Liver (tissue), 9 donors: ENCODE results near the gene SLX4. TPM values are rescaled to one million over a fixed set of nuclear protein-coding genes. Genes with fewer than 3 reads are reported as not detected.
"Not testable (repeated sequence)": the region's sequence is repeated elsewhere in the genome, so short reads cannot be mapped to it uniquely, and the experiment has no call there.

Experiments used
- DNase-seq: peaks from one replicate; pipeline ENCODE4 v3.0.0-alpha.2; 2017; ENCODE audit warnings: low spot score
- H3K27ac ChIP-seq, 2 donors: one replicate each; pipeline ENCODE4 v1.7.0; 2013; ENCODE audit warnings: inconsistent platforms in 2 of 2, low read length in 2 of 2, control low read depth in 1 of 2, low read depth in 1 of 2, mild to moderate bottlenecking in 1 of 2
- H3K27me3 ChIP-seq, 4 donors: one replicate each; pipeline versions ENCODE4 v1.6.1 to v1.7.0; 2013; ENCODE audit warnings: low read length in 3 of 4, inconsistent platforms in 1 of 4, mild to moderate bottlenecking in 1 of 4, moderate library complexity in 1 of 4; ENCODE audit not compliant: control insufficient read depth in 4 of 4, insufficient read depth in 4 of 4
- H3K36me3 ChIP-seq, 4 donors: one replicate each; pipeline versions ENCODE4 v1.6.1 to v1.7.0; 2013; ENCODE audit warnings: low read length in 3 of 4, mild to moderate bottlenecking in 3 of 4, low read depth in 1 of 4, moderate library complexity in 1 of 4; ENCODE audit not compliant: control insufficient read depth in 4 of 4, insufficient read depth in 3 of 4
- H3K4me1 ChIP-seq, 4 donors: one replicate each; pipeline versions ENCODE4 v1.6.1 to v1.7.0; 2013; ENCODE audit warnings: low read length in 3 of 4, mild to moderate bottlenecking in 3 of 4, moderate library complexity in 1 of 4; ENCODE audit not compliant: control insufficient read depth in 4 of 4, insufficient read depth in 4 of 4
- H3K4me3 ChIP-seq, 3 donors: one replicate each; pipeline versions ENCODE4 v1.6.1 to v1.7.0; 2013; ENCODE audit warnings: low read length in 3 of 3, control low read depth in 1 of 3, low read depth in 1 of 3, mild to moderate bottlenecking in 1 of 3
- H3K9ac ChIP-seq, 2 donors: one replicate each; pipeline ENCODE4 v1.7.0; 2013; ENCODE audit warnings: low read length in 2 of 2, mild to moderate bottlenecking in 2 of 2, moderate library complexity in 2 of 2, control low read depth in 1 of 2, low read depth in 1 of 2
- H3K9me3 ChIP-seq, 4 donors: one replicate each; pipeline versions ENCODE4 v1.6.1 to v1.7.0; 2013; ENCODE audit warnings: low read length in 3 of 4; ENCODE audit not compliant: control insufficient read depth in 4 of 4
- FOXA1 ChIP-seq: IDR thresholded peaks from 2 replicates; pipeline ENCODE4 v1.6.1; 2016; ENCODE audit warnings: antibody characterized with exemption
- FOXA2 ChIP-seq: IDR thresholded peaks from 2 replicates; pipeline ENCODE4 v1.6.1; 2016; ENCODE audit warnings: antibody characterized with exemption
- HNF4A ChIP-seq, 2 donors: conservative IDR thresholded peaks; 2 replicates each; pipeline ENCODE4 v1.6.1; 2016; ENCODE audit warnings: antibody characterized with exemption in 2 of 2, mild to moderate bottlenecking in 2 of 2
- NR2F2 ChIP-seq: IDR thresholded peaks from 2 replicates; pipeline ENCODE4 v1.6.1; 2016; ENCODE audit warnings: antibody characterized with exemption
- RAD21 ChIP-seq, 2 donors: IDR thresholded peaks; 2 replicates each; pipeline ENCODE4 v1.6.1; 2016; ENCODE audit warnings: antibody characterized with exemption in 2 of 2, mild to moderate bottlenecking in 2 of 2
- RXRA ChIP-seq, 2 donors: IDR thresholded peaks; 2 replicates each; pipeline ENCODE4 v1.6.1; 2017 to 2018; ENCODE audit warnings: antibody characterized with exemption in 2 of 2, mild to moderate bottlenecking in 1 of 2
- SP1 ChIP-seq: IDR thresholded peaks from 2 replicates; pipeline ENCODE4 v1.6.1; 2018; ENCODE audit warnings: antibody characterized with exemption, mild to moderate bottlenecking
- TAF1 ChIP-seq: conservative IDR thresholded peaks from 2 replicates; pipeline ENCODE4 v1.6.1; 2016; ENCODE audit warnings: antibody characterized with exemption, mild to moderate bottlenecking
- YY1 ChIP-seq: IDR thresholded peaks from 2 replicates; pipeline ENCODE4 v1.6.1; 2016; ENCODE audit warnings: antibody characterized with exemption, mild to moderate bottlenecking
- WGBS: extraction: QIAGEN DNeasy Blood & Tissue Kit; methylation state at CpG from one replicate; pipeline ENCODE4 v1.1.7; 2013; 5-methylcytosine and 5-hydroxymethylcytosine counted together
- polyA plus RNA-seq, 2 donors: library from polyadenylated mRNA; stranded (reverse) in 1 of 2; unstranded in 1 of 2; fragments of 200-250 nt in 1 of 2; fragments of >200 nt in 1 of 2; fragmentation: Nextera tagmentation in 1 of 2; extraction: Ambion mirVana in 1 of 2; gene quantifications; one replicate each; pipeline versions ENCODE4 v1.2.1 to v1.2.3, GENCODE V29; 2013 to 2015
- total RNA-seq, 2 donors: library from RNA; depleted of rRNA; stranded (reverse); fragments of >200 nt; gene quantifications; one replicate each; pipeline ENCODE4 v1.2.3, GENCODE V29; 2014
- TF ChIP-seq, protein P1 (sequence below): IDR thresholded peaks from 2 replicates; pipeline ENCODE4 v1.6.1; 2016; ENCODE audit warnings: antibody characterized with exemption
- TF ChIP-seq, protein P2 (sequence below): IDR thresholded peaks from 2 replicates; pipeline ENCODE4 v1.6.1; 2016; ENCODE audit warnings: antibody characterized with exemption
- TF ChIP-seq, protein P3 (sequence below): IDR thresholded peaks from 2 replicates; pipeline ENCODE4 v1.6.1; 2016; ENCODE audit warnings: antibody characterized with exemption
- TF ChIP-seq, protein P4 (sequence below): IDR thresholded peaks from 2 replicates; pipeline ENCODE4 v1.6.1; 2016; ENCODE audit warnings: antibody characterized with exemption, mild to moderate bottlenecking
- donor health status: healthy.
- donor health status: healthy.
- donor health status: healthy.
- donor health status: healthy.
- donor health status: healthy.

The SLX4 gene
- total and polyA plus RNA-seq, 4 donors: 0.32 to 4.9 (median 1.3) TPM

DNA sequence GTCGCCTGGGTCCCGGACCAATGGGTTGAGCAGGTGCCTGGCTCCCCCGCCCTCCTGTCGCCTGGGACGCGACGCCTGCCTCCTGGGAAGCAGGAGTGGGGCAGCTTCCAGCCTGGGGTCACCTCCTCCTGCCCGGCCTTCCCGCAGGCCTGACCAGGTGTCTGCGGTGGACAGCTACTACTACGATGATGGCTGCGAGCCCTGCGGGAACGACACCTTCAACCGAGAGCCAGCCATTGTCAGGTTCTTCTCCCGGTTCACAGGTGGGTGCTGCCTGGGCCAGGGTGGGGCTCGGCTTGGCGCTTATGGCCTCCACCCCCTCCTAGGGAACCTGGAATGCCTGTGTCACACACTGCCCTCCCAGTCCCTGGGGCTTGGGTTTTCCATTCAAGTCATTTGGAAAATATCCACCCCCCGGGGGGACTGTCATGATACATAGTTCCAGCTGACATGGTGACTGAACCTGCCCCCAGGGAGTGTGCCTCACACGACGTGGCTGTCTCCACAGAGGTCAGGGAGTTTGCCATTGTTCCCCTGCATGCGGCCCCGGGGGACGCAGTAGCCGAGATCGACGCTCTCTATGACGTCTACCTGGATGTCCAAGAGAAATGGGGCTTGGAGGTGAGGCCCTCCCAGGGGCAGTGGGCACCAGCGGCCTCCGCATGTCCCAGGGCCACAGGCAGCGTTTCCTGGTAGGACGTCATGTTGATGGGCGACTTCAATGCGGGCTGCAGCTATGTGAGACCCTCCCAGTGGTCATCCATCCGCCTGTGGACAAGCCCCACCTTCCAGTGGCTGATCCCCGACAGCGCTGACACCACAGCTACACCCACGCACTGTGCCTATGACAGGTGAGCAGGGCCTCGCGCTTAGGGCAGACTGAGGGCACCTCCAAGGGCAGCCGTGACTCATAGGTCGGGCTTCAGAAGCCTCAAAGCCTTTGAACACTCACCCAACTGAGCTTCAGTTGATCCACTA, 45.4 kb upstream of the SLX4 start:
- no peak overlapping the region for H3K4me3 ChIP-seq

DNA sequence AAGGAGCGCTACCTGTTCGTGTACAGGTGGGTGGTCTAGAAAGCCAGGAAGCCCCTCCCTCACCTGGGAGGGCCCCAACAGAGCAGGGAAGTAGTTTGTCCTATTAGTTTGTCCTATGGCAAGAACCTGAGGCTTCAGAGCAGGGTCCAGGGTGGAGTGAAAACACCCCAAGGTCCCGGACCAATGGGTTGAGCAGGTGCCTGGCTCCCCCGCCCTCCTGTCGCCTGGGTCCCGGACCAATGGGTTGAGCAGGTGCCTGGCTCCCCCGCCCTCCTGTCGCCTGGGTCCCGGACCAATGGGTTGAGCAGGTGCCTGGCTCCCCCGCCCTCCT, 44.7 kb upstream of the SLX4 start:
- H3K9ac ChIP-seq, DNase-seq: not testable (repeated sequence)
- WGBS: 90% methylated on average over 7 of the region's 10 CpGs

More for the DNA sequence above, 45.4 kb upstream of the SLX4 start:
- DNase-seq: no peak
- 95% methylated on average over 42 of the region's 42 CpGs for WGBS
- Histone ChIP-seq H3K27me3 (no peaks in the 10 kb centered on the region), H3K36me3 (peaks cover 17 to 60% (median 31%) of the 10 kb centered on the region in 4 donors), H3K4me1 (no peaks in the 10 kb centered on the region), H3K9ac (no peak overlapping the region), H3K9me3 (no peaks in the 10 kb centered on the region), H3K27ac (no peak overlapping the region)
- TF ChIP-seq FOXA1: no peak
- TF ChIP-seq, protein P1, sequence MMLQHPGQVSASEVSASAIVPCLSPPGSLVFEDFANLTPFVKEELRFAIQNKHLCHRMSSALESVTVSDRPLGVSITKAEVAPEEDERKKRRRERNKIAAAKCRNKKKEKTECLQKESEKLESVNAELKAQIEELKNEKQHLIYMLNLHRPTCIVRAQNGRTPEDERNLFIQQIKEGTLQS: no peak
- TF ChIP-seq TAF1: no peak
- no peak for TF ChIP-seq RXRA (IDR thresholded peaks at IDR 0.05)
- TF ChIP-seq, protein P2, sequence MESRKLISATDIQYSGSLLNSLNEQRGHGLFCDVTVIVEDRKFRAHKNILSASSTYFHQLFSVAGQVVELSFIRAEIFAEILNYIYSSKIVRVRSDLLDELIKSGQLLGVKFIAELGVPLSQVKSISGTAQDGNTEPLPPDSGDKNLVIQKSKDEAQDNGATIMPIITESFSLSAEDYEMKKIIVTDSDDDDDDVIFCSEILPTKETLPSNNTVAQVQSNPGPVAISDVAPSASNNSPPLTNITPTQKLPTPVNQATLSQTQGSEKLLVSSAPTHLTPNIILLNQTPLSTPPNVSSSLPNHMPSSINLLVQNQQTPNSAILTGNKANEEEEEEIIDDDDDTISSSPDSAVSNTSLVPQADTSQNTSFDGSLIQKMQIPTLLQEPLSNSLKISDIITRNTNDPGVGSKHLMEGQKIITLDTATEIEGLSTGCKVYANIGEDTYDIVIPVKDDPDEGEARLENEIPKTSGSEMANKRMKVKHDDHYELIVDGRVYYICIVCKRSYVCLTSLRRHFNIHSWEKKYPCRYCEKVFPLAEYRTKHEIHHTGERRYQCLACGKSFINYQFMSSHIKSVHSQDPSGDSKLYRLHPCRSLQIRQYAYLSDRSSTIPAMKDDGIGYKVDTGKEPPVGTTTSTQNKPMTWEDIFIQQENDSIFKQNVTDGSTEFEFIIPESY: no peak
- no peak for TF ChIP-seq FOXA2
- no peak for TF ChIP-seq SP1
- TF ChIP-seq, protein P3, sequence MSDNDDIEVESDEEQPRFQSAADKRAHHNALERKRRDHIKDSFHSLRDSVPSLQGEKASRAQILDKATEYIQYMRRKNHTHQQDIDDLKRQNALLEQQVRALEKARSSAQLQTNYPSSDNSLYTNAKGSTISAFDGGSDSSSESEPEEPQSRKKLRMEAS: no peak
- no peak for TF ChIP-seq HNF4A (conservative IDR thresholded peaks at IDR 0.05)

DNA sequence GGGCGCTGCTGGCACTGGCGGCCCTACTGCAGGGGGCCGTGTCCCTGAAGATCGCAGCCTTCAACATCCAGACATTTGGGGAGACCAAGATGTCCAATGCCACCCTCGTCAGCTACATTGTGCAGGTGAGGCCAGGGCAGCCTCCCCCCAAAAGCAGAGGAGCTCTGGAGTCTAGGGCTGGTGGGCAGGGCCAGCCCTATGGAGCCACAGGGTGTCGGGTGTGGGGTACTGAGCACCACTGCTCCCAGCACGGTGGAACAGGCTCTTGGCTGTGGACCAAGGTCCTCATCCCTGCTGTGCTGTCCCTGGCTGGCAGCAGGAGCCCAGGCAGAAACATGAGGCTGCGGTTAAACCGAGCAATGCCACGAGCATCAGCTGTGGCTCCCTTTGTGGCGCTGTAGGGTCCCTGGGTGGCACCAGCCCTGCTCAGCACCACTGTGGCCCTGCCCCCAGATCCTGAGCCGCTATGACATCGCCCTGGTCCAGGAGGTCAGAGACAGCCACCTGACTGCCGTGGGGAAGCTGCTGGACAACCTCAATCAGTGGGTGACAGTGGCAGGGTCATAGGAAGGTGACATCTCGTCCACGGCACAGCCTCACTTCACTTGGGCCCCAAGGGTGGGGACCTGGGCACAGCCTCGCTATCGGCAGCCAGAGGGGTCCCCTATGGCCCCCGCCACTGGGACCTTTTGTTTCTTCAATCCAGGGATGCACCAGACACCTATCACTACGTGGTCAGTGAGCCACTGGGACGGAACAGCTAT, 44.2 kb upstream of the SLX4 start:
- 91% methylated on average over 21 of the region's 21 CpGs for WGBS
- H3K9ac ChIP-seq: no peak overlapping the region
- TF ChIP-seq, protein P1: no peak
- TF ChIP-seq, protein P2: no peak
- TF ChIP-seq, protein P3: no peak
- TF ChIP-seq, protein P4, sequence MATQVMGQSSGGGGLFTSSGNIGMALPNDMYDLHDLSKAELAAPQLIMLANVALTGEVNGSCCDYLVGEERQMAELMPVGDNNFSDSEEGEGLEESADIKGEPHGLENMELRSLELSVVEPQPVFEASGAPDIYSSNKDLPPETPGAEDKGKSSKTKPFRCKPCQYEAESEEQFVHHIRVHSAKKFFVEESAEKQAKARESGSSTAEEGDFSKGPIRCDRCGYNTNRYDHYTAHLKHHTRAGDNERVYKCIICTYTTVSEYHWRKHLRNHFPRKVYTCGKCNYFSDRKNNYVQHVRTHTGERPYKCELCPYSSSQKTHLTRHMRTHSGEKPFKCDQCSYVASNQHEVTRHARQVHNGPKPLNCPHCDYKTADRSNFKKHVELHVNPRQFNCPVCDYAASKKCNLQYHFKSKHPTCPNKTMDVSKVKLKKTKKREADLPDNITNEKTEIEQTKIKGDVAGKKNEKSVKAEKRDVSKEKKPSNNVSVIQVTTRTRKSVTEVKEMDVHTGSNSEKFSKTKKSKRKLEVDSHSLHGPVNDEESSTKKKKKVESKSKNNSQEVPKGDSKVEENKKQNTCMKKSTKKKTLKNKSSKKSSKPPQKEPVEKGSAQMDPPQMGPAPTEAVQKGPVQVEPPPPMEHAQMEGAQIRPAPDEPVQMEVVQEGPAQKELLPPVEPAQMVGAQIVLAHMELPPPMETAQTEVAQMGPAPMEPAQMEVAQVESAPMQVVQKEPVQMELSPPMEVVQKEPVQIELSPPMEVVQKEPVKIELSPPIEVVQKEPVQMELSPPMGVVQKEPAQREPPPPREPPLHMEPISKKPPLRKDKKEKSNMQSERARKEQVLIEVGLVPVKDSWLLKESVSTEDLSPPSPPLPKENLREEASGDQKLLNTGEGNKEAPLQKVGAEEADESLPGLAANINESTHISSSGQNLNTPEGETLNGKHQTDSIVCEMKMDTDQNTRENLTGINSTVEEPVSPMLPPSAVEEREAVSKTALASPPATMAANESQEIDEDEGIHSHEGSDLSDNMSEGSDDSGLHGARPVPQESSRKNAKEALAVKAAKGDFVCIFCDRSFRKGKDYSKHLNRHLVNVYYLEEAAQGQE: no peak
- no peak for TF ChIP-seq SP1
- no peak for TF ChIP-seq TAF1
- TF ChIP-seq HNF4A (conservative IDR thresholded peaks at IDR 0.05): no peak
- no peak for TF ChIP-seq FOXA2
- no peak for TF ChIP-seq RAD21 (IDR thresholded peaks at IDR 0.05)
- no peak for TF ChIP-seq NR2F2
- TF ChIP-seq YY1: no peak
- TF ChIP-seq FOXA1: no peak
- no peak overlapping the region for H3K4me3 ChIP-seq
- H3K9me3 ChIP-seq: no peaks in the 10 kb centered on the region
- no peak overlapping the region for H3K27ac ChIP-seq
- DNase-seq: no peak
- H3K27me3 ChIP-seq: no peaks in the 10 kb centered on the region
- H3K4me1 ChIP-seq: no peaks in the 10 kb centered on the region
- peaks cover 11 to 52% (median 24%) of the 10 kb centered on the region in 4 donors for H3K36me3 ChIP-seq

More for the DNA sequence above, 44.7 kb upstream of the SLX4 start:
- not testable (repeated sequence) for H3K4me3 ChIP-seq, H3K27me3 ChIP-seq, H3K9me3 ChIP-seq, H3K27ac ChIP-seq, H3K4me1 ChIP-seq
- peaks cover 11 to 55% (median 25%) of the 10 kb centered on the region in 4 donors for H3K36me3 ChIP-seq
